ENCODE data around the gene IL17RD.

- TF ChIP-seq GATA2 (IDR thresholded peaks at IDR 0.05; ENCODE audit: low read depth, low read length) (no peak), GATA3 (IDR thresholded peaks at IDR 0.05; ENCODE audit: low read depth, low read length) (no peak)
These were observed 34.7 kb upstream of the IL17RD start, which contains the start of gene HESX1 for GRCh38 chr3:57199895-57200297.
